Keratinocyte (primary cell): ENCODE data around the gene KRTAP25-1.

Experiments
- CTCF ChIP-seq, 3 experiments: IDR thresholded peaks in 1 of 3; conservative IDR thresholded peaks in 1 of 3; optimal IDR thresholded peaks in 1 of 3; 2 replicates in 2 of 3; 3 replicates in 1 of 3; pipeline versions ENCODE3 to v1.5.1; 2011; ENCODE audit warnings: low read length in 3 of 3, mild to moderate bottlenecking in 3 of 3, moderate library complexity in 2 of 3, control low read depth in 1 of 3, inconsistent platforms in 1 of 3; ENCODE audit not compliant: insufficient read depth in 2 of 3; ENCODE audit errors: extremely low read depth in 1 of 3
- EZH2 ChIP-seq: IDR thresholded peaks from one replicate; pipeline ENCODE4 v1.6.1; 2012; ENCODE audit warnings: inconsistent platforms, mild to moderate bottlenecking, low read length, moderate library complexity

GRCh38 chr21:30329203-30329875 lies 40.0 kb upstream of the KRTAP25-1 start:
- TF ChIP-seq CTCF (optimal IDR thresholded peaks at IDR 0.05 in 1 of 3, IDR thresholded peaks at IDR 0.05 in 1 of 3, conservative IDR thresholded peaks at IDR 0.05 in 1 of 3; ENCODE audit: extremely low read depth in 1 of 3, insufficient read depth in 2 of 3, low read length in 3 of 3) = no peak
- TF ChIP-seq EZH2 = no peak
